ENCODE data around the gene SLC9A1. TPM values are rescaled to one million over a fixed set of nuclear protein-coding genes. Genes with fewer than 3 reads are reported as not detected.

SLC9A1 gene
- polyA plus RNA-seq, 3 donors = 4.5 to 14.2 (median 4.6) TPM

DNA sequence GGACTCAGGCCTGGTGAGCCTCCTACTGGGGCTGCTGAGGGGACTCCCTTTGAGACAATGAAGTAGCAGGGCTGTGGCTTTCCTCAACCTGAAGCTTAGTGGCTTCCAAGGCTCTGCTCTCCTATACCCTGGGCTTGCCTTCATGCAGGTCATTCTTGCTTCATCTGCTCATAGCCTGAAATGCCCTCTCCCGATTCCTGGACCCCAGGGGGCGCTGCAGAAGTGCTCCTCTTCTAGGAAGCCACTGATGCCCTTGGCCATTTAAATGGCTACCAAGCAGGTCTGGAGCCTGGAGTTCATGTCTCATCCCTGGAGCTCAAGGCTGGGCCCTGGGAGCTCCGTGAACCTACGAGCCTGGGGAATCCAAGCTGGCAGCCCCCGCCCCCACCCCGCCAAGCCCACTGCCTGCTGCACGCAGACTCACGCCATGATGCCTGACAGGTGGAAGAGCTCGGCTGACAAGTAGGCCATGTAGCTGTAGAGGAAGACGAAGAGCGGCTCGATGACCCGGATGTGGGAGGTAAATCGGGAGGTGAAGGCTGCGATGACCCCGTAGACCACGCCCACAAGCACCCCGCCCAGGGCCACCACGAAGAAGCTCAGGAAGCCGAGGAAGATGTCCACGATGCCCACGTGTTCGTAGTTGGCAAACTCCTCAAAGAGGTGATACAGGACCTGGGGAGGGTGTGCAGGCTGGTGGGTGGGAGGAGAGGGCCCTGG lies 45.7 kb downstream of the SLC9A1 start:
- H3K9me3 ChIP-seq (replicated peaks in 1 of 2; ENCODE audit: control insufficient read depth in 1 of 2, insufficient read depth in 1 of 2, low read length in 2 of 2) = no peaks in the 10 kb centered on the region
- Mint-ChIP-seq H3K27me3 (ENCODE audit: low read depth in 3 of 3) (peaks cover 0 to 2% (median 0%) of the 10 kb centered on the region in 3 donors), H3K9me3 (peaks cover 0 to 2% (median 0%) of the 10 kb centered on the region in 7 donors), H3K36me3 (peaks cover 45 to 72% of the 10 kb centered on the region in 2 donors), H3K4me3 (no peak overlapping the region), H3K4me1 (peaks cover 59% of the 10 kb centered on the region), H3K27ac (peak overlapping the region; percentile 58 to 99 (median 79))
- TF ChIP-seq, protein P1, sequence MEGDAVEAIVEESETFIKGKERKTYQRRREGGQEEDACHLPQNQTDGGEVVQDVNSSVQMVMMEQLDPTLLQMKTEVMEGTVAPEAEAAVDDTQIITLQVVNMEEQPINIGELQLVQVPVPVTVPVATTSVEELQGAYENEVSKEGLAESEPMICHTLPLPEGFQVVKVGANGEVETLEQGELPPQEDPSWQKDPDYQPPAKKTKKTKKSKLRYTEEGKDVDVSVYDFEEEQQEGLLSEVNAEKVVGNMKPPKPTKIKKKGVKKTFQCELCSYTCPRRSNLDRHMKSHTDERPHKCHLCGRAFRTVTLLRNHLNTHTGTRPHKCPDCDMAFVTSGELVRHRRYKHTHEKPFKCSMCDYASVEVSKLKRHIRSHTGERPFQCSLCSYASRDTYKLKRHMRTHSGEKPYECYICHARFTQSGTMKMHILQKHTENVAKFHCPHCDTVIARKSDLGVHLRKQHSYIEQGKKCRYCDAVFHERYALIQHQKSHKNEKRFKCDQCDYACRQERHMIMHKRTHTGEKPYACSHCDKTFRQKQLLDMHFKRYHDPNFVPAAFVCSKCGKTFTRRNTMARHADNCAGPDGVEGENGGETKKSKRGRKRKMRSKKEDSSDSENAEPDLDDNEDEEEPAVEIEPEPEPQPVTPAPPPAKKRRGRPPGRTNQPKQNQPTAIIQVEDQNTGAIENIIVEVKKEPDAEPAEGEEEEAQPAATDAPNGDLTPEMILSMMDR (IDR thresholded peaks at IDR 0.05) = peak; percentile 22
- H3K79me2 ChIP-seq (ENCODE audit: insufficient read depth, low read length) = peaks cover 26% of the 10 kb centered on the region
- peaks cover 19 to 38% of the 10 kb centered on the region in 2 donors for H3K36me3 ChIP-seq (replicated peaks in 1 of 2; ENCODE audit: control insufficient read depth in 1 of 2, insufficient read depth in 2 of 2, low read length in 2 of 2)
- H2AFZ ChIP-seq (ENCODE audit: insufficient read depth, low read depth, low read length, poor library complexity, severe bottlenecking) = no peak overlapping the region
- H3K27me3 ChIP-seq (ENCODE audit: control insufficient read depth in 2 of 2, insufficient read depth in 2 of 2, low read length in 2 of 2) = no peaks in the 10 kb centered on the region
- intact Hi-C loops (cut with micrococcal nuclease) = loop anchor here in 1 of 2 donors (10.0 kb wide), 1 partner anchor 286 kb away; the partner anchor contains the start of gene GPR3
- no peak overlapping the region for H3K4me2 ChIP-seq (replicated peaks; ENCODE audit: extremely low read depth, low read length, poor library complexity, severe bottlenecking)
- WGBS (ENCODE audit: insufficient coverage) = 92% methylated on average over 8 of the region's 23 CpGs
- H3K27ac ChIP-seq (ENCODE audit: low read depth in 1 of 2, low read length in 2 of 2) = peak overlapping the region in 1 of 2 donors; percentile 48
- H4K20me1 ChIP-seq (ENCODE audit: insufficient read depth, low read length) = no peaks in the 10 kb centered on the region
- DNase-seq = peak in 2 of 3 donors; percentile 55 to 57
- peaks cover 54 to 68% of the 10 kb centered on the region in 2 donors for H3K4me1 ChIP-seq (ENCODE audit: control insufficient read depth in 1 of 2, insufficient read depth in 2 of 2, low read length in 2 of 2)
- no peak overlapping the region for H3K9ac ChIP-seq (ENCODE audit: insufficient read depth, low read length, poor library complexity, severe bottlenecking)
- H3K4me3 ChIP-seq (replicated peaks in 1 of 3; ENCODE audit: low read depth in 2 of 3, low read length in 3 of 3) = no peak overlapping the region

DNA sequence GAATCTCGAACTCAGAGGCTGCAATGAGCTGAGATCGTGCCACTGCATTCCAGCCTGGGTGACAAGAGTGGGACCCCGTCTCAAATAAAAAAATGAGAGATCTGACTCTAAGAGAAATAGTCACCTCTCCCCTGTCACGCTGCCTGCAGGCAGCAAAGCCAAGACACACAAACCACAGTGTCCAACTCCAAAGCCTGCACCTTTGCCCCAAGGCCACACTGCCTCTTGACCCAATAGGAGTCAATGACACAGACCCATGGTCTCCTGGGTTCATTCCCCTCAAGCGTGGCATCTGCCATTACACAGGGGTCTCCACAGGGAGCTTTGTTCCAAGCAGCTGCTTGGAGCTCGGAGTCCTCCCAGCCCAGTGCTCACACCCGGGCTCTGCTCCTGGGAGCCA lies 46.3 kb downstream of the SLC9A1 start:
- Histone ChIP-seq H2AFZ (ENCODE audit: insufficient read depth, low read depth, low read length, poor library complexity, severe bottlenecking) (no peak overlapping the region), H3K27me3 (ENCODE audit: control insufficient read depth in 2 of 2, insufficient read depth in 2 of 2, low read length in 2 of 2) (no peaks in the 10 kb centered on the region), H3K4me2 (replicated peaks; ENCODE audit: extremely low read depth, low read length, poor library complexity, severe bottlenecking) (no peak overlapping the region), H3K9me3 (replicated peaks in 1 of 2; ENCODE audit: control insufficient read depth in 1 of 2, insufficient read depth in 1 of 2, low read length in 2 of 2) (no peaks in the 10 kb centered on the region), H3K4me1 (ENCODE audit: control insufficient read depth in 1 of 2, insufficient read depth in 2 of 2, low read length in 2 of 2) (peaks cover 47 to 61% of the 10 kb centered on the region in 2 donors), H3K27ac (ENCODE audit: low read depth in 1 of 2, low read length in 2 of 2) (peak overlapping the region in 1 of 2 donors; percentile 48), H3K79me2 (ENCODE audit: insufficient read depth, low read length) (peaks cover 19% of the 10 kb centered on the region), H3K36me3 (replicated peaks in 1 of 2; ENCODE audit: control insufficient read depth in 1 of 2, insufficient read depth in 2 of 2, low read length in 2 of 2) (peaks cover 21 to 41% of the 10 kb centered on the region in 2 donors), H4K20me1 (ENCODE audit: insufficient read depth, low read length) (no peaks in the 10 kb centered on the region), H3K4me3 (replicated peaks in 1 of 3; ENCODE audit: low read depth in 2 of 3, low read length in 3 of 3) (no peak overlapping the region), H3K9ac (ENCODE audit: insufficient read depth, low read length, poor library complexity, severe bottlenecking) (no peak overlapping the region)
- peaks cover 41 to 69% of the 10 kb centered on the region in 2 donors for H3K36me3 Mint-ChIP-seq
- intact Hi-C loops (cut with micrococcal nuclease) = loop anchor here in 1 of 2 donors (10.0 kb wide), 1 partner anchor 286 kb away; the partner anchor contains the start of gene GPR3
- DNase-seq = no peak
- no peak overlapping the region for H3K4me3 Mint-ChIP-seq
- peaks cover 0 to 2% (median 0%) of the 10 kb centered on the region in 7 donors for H3K9me3 Mint-ChIP-seq
- H3K27me3 Mint-ChIP-seq (ENCODE audit: low read depth in 3 of 3) = peaks cover 0 to 2% (median 0%) of the 10 kb centered on the region in 3 donors
- TF ChIP-seq, protein P1 (IDR thresholded peaks at IDR 0.05) = no peak
- peak overlapping the region in 1 of 7 donors; percentile 98 for H3K27ac Mint-ChIP-seq
- H3K4me1 Mint-ChIP-seq = peaks cover 52% of the 10 kb centered on the region
- WGBS (ENCODE audit: insufficient coverage) = 100% methylated on average over 7 of the region's 7 CpGs
